CD4-positive, alpha-beta T cell treated with Interleukin-15 for 4 hours (primary cell): ENCODE results near the gene ANTKMT.
A peak's percentile ranks its signal among the peaks of the same experiment; 100 is the strongest.

ENCODE experiments used
- DNase-seq: peaks from one replicate; pipeline ENCODE4 v3.0.0-alpha.2; 2020; ENCODE audit warnings: low spot score

The ANTKMT gene

GRCh38 chr16:720990-721764, at the start of gene ANTKMT:
ANTKMT (plus strand) TSS chr16:721146; CDS start chr16:721275, 129 bp downstream.
- DNase-seq = peak; percentile 65

GRCh38 chr16:671353-672131, 49.4 kb upstream of the ANTKMT start:
- no peak for DNase-seq

- no peak for DNase-seq
These were observed 48.6 kb upstream of the ANTKMT start for GRCh38 chr16:672371-672770.

- DNase-seq = no peak
These were observed 48.1 kb upstream of the ANTKMT start for GRCh38 chr16:672851-673250.

GRCh38 chr16:673399-673991, 47.5 kb upstream of the ANTKMT start:
- DNase-seq = no peak

GRCh38 chr16:674214-674881, 46.6 kb upstream of the ANTKMT start:
- DNase-seq = no peak

- no peak for DNase-seq
These were observed 45.7 kb upstream of the ANTKMT start, which contains the start of gene RHBDL1 for GRCh38 chr16:674968-675883. RHBDL1 (plus strand) TSS chr16:675671; CDS start chr16:675791, 120 bp downstream.

- no peak for DNase-seq
These were observed 44.9 kb upstream of the ANTKMT start for GRCh38 chr16:675884-676564.

GRCh38 chr16:676565-676902, 44.4 kb upstream of the ANTKMT start:
- no peak for DNase-seq

GRCh38 chr16:676913-677312, 44.0 kb upstream of the ANTKMT start:
- peak; percentile 37 for DNase-seq

GRCh38 chr16:677316-678190, 43.4 kb upstream of the ANTKMT start:
- no peak for DNase-seq

- DNase-seq = no peak
These were observed 42.6 kb upstream of the ANTKMT start for GRCh38 chr16:678209-678857.

GRCh38 chr16:678858-679813, 41.8 kb upstream of the ANTKMT start:
- peak; percentile 30 for DNase-seq

GRCh38 chr16:679814-680624, 40.9 kb upstream of the ANTKMT start, which contains the start of gene STUB1:
STUB1 (plus strand) TSS chr16:680410; CDS start chr16:680526, 116 bp downstream.
- peak; percentile 79 for DNase-seq

GRCh38 chr16:680625-680945, 40.4 kb upstream of the ANTKMT start:
- DNase-seq = no peak

- no peak for DNase-seq
These were observed 39.8 kb upstream of the ANTKMT start for GRCh38 chr16:680967-681745.
